MCF 10A (cell line): Measurements from ENCODE around the gene NDST4. TPM values are rescaled to one million over a fixed set of nuclear protein-coding genes. Genes with fewer than 3 reads are reported as not detected.

Source experiments
- Bru-seq: library from RNA; stranded (reverse); fragments of 400-500 nt; gene quantifications from one replicate; lab custom pipeline; 2021; lab: Mats Ljungman, UMichigan
- BruChase-seq, 2 experiments: library from RNA; stranded (reverse); fragments of 400-500 nt; gene quantifications; one replicate each; lab custom pipeline; 2021; lab: Mats Ljungman, UMichigan
- BruUV-seq: library from RNA; stranded (reverse); fragments of 400-500 nt; replicated peaks from 2 replicates; lab custom pipeline; 2021; lab: Mats Ljungman, UMichigan
- CTCF ChIA-PET: fragments of 300-600 bp; sonication (Branson Sonifier 250); formaldehyde crosslinking; extraction: SDS; loops from one replicate; lab custom pipeline; 2021; ENCODE audit warnings: antibody characterized with exemption, inconsistent platforms; lab: Yijun Ruan, JAX
- POLR2A ChIA-PET: fragments of 300-600, 350-650 bp; sonication (Branson Sonifier 250); formaldehyde crosslinking; extraction: SDS; loops from one replicate; lab custom pipeline; 2020; ENCODE audit warnings: antibody characterized with exemption, inconsistent platforms; lab: Yijun Ruan, JAX
- DNase-seq: peaks from one replicate; pipeline ENCODE4 v3.0.0-alpha.2; 2018; ENCODE audit not compliant: unreplicated experiment
- H3K27ac Mint-ChIP-seq: one replicate; pipeline ENCODE4 v1.8.0; 2022; ENCODE audit warnings: mild to moderate bottlenecking, low read depth, mixed read lengths; ENCODE audit not compliant: unreplicated experiment
- H3K27me3 Mint-ChIP-seq: one replicate; pipeline ENCODE4 v1.8.0; 2022; ENCODE audit warnings: mixed read lengths; ENCODE audit not compliant: insufficient read depth, unreplicated experiment
- H3K36me3 Mint-ChIP-seq: one replicate; pipeline ENCODE4 v1.8.0; 2022; ENCODE audit warnings: mild to moderate bottlenecking, moderate library complexity, mixed read lengths; ENCODE audit not compliant: insufficient read depth, unreplicated experiment
- H3K4me1 Mint-ChIP-seq: one replicate; pipeline ENCODE4 v1.8.0; 2022; ENCODE audit warnings: mixed read lengths; ENCODE audit not compliant: insufficient read depth, unreplicated experiment
- H3K4me3 Mint-ChIP-seq: one replicate; pipeline ENCODE4 v1.8.0; 2022; ENCODE audit warnings: mild to moderate bottlenecking, moderate library complexity, mixed read lengths; ENCODE audit not compliant: unreplicated experiment
- H3K9me3 Mint-ChIP-seq: one replicate; pipeline ENCODE4 v1.8.0; 2022; ENCODE audit warnings: mixed read lengths; ENCODE audit not compliant: unreplicated experiment
- CTCF ChIP-seq: fragments of 200-600 bp; IDR thresholded peaks from one replicate; pipeline ENCODE4 v1.8.0; 2022; ENCODE audit warnings: antibody characterized with exemption, mild to moderate bottlenecking; ENCODE audit not compliant: unreplicated experiment
- intact Hi-C: fragments of 100-400 bp; cut with micrococcal nuclease; formaldehyde crosslinking; loops from 2 replicates; pipeline ENCODE4 v1.14.1; 2022
- long read RNA-seq: library from polyadenylated mRNA; stranded (forward); transcript quantifications from one replicate; pipeline ENCODE4 v2.0.0, GENCODE V29; 2022
- total RNA-seq: library from RNA; stranded (reverse); gene quantifications from 2 replicates; pipeline ENCODE4 v1.2.3, GENCODE V29; 2022

The NDST4 gene
- total RNA-seq (not detected in 2 replicates), Bru-seq, nascent RNA (percentile 0 among the genes with signal in this experiment), BruChase-seq, experiment 1, labeled RNA remaining after a 6-hour chase (percentile 2 among the genes with signal in this experiment), BruChase-seq, experiment 2, labeled RNA remaining after a 2-hour chase (percentile 0 among the genes with signal in this experiment)
- long read RNA-seq = 0 reads

GRCh38 chr4:115113506-115114106, at the start of gene NDST4:
TSS of gene NDST4 (minus strand) at chr4:115113620. CDS start at chr4:115077036, 36,584 bp downstream.
- CTCF ChIA-PET = interaction anchor here (0.5 to 1.5 kb wide), 7 partner anchors 11 to 740 kb away, joined by 3 to 8 read pairs (median 4); no protein-coding TSS in a partner anchor
- no peaks in the 10 kb centered on the region for H3K9me3 Mint-ChIP-seq
- POLR2A ChIA-PET = interaction anchor here (0.7 kb wide), 1 partner anchor 18 kb away, joined by 3 read pairs; no protein-coding TSS in a partner anchor
- no TSS peak for BruUV-seq
- peaks cover 49% of the 10 kb centered on the region for H3K27me3 Mint-ChIP-seq
- DNase-seq = peak; percentile 8
- H3K4me3 Mint-ChIP-seq = no peak within 1 kb of the TSS
- intact Hi-C loops = no loop called here
- H3K27ac Mint-ChIP-seq = no peak within 1 kb of the TSS
- no peaks in the 10 kb centered on the region for H3K36me3 Mint-ChIP-seq
- H3K4me1 Mint-ChIP-seq = no peaks in the 10 kb centered on the region
- TF ChIP-seq CTCF = no peak

GRCh38 chr4:115159141-115159540, 45.7 kb upstream of the NDST4 start:
- Mint-ChIP-seq H3K27me3 (peaks cover 12% of the 10 kb centered on the region), H3K9me3 (no peaks in the 10 kb centered on the region), H3K4me3 (no peak overlapping the region), H3K4me1 (no peaks in the 10 kb centered on the region), H3K27ac (no peak overlapping the region), H3K36me3 (no peaks in the 10 kb centered on the region)
- CTCF ChIA-PET = interaction anchor here (0.8 to 1.3 kb wide), 3 partner anchors 9 to 216 kb away, joined by 3 to 4 read pairs (median 4); no protein-coding TSS in a partner anchor
- no TSS peak for BruUV-seq
- DNase-seq = no peak
- POLR2A ChIA-PET = no interaction called here
- intact Hi-C loops = no loop called here
- TF ChIP-seq CTCF = no peak

DNA sequence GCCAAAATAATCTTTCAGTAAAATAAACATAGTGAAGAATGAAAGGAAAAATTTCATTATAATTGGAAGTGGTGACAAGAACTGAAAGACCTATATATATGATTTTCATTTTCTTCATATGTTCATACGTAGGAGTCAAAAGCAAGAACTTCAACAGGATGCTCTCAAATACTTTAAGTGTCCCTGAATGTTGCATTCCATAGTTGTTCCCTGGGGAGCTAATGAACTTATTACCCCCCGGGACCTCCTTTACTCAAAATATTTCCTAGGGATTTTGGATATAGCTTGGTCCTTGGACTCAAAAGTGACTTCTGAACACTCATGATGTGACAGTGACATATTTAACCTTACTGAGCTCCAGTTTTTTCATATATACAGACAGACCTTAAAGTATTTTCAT, 44.9 kb upstream of the NDST4 start:
- Mint-ChIP-seq H3K4me3 (no peak overlapping the region), H3K9me3 (no peaks in the 10 kb centered on the region), H3K4me1 (no peaks in the 10 kb centered on the region), H3K27ac (no peak overlapping the region), H3K27me3 (peaks cover 11% of the 10 kb centered on the region), H3K36me3 (no peaks in the 10 kb centered on the region)
- CTCF ChIA-PET = interaction anchor here (0.6 to 1.3 kb wide), 3 partner anchors 10 to 234 kb away, joined by 3 to 4 read pairs (median 3); no protein-coding TSS in a partner anchor
- POLR2A ChIA-PET = no interaction called here
- BruUV-seq = no TSS peak
- no peak for TF ChIP-seq CTCF
- no peak for DNase-seq
- intact Hi-C loops = no loop called here

GRCh38 chr4:115154826-115155225, 41.4 kb upstream of the NDST4 start:
- no peaks in the 10 kb centered on the region for H3K9me3 Mint-ChIP-seq
- BruUV-seq = no TSS peak
- TF ChIP-seq CTCF = no peak
- POLR2A ChIA-PET = no interaction called here
- no peaks in the 10 kb centered on the region for H3K36me3 Mint-ChIP-seq
- H3K27me3 Mint-ChIP-seq = peaks cover 11% of the 10 kb centered on the region
- CTCF ChIA-PET = interaction anchor here (0.6 to 1.0 kb wide), 3 partner anchors 42 to 387 kb away, joined by 3 to 5 read pairs (median 4); partner anchors contain the start of gene NDST4
- intact Hi-C loops = no loop called here
- H3K4me1 Mint-ChIP-seq = no peaks in the 10 kb centered on the region
- no peak overlapping the region for H3K27ac Mint-ChIP-seq
- H3K4me3 Mint-ChIP-seq = no peak overlapping the region
- DNase-seq = peak; percentile 18
